ENCODE measurements around the gene MGLL.

DNA sequence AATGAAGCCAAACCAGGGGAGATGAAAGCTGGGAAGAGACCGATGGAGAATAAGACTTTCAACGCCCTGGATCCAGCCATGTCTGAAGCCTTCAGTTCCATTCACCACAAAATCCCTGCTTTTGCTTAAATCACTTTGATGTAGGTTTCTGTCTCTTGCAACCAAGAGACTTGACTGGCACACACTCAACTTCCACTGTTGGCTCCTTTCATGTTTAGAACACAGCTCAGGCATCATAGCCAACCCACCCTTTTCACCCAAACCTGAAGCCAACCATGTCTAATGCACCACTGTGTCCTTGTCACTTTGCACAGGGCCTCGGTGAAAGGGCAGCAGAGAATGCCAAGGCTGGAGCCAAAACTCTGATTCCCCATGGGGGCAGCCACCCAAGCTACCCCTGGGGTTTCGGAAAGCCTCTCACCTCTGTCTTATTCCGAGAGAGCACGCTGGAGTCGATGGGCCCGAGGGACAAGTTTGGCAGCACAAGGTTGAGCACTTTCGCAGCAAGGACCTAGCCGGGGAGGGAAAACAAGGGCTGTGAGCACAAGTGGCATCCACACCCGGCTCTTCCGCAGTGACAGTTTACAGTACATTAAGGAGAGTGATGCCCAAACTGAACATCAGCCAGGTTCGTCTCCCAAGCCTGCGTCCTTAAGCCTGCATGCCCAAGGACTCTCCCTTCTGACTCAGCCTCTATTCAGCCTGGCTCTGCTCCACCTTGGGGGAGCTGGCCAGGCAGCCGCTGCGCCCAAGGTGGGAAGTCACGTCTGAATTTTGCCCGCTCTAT is 112.0 kb downstream of the MGLL start:
- TF ChIP-seq, protein P1, sequence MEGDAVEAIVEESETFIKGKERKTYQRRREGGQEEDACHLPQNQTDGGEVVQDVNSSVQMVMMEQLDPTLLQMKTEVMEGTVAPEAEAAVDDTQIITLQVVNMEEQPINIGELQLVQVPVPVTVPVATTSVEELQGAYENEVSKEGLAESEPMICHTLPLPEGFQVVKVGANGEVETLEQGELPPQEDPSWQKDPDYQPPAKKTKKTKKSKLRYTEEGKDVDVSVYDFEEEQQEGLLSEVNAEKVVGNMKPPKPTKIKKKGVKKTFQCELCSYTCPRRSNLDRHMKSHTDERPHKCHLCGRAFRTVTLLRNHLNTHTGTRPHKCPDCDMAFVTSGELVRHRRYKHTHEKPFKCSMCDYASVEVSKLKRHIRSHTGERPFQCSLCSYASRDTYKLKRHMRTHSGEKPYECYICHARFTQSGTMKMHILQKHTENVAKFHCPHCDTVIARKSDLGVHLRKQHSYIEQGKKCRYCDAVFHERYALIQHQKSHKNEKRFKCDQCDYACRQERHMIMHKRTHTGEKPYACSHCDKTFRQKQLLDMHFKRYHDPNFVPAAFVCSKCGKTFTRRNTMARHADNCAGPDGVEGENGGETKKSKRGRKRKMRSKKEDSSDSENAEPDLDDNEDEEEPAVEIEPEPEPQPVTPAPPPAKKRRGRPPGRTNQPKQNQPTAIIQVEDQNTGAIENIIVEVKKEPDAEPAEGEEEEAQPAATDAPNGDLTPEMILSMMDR (IDR thresholded peaks at IDR 0.05 in 8 of 11, conservative IDR thresholded peaks at IDR 0.05 in 3 of 11) = no peak
- TF ChIP-seq POLR2A (IDR thresholded peaks at IDR 0.05) = no peak
